ENCODE data around the gene VPS11.

- TF ChIP-seq BHLHE40 (IDR thresholded peaks at IDR 0.05; ENCODE audit: borderline replicate concordance) (no peak), HDGF (IDR thresholded peaks at IDR 0.05; ENCODE audit: borderline replicate concordance) (no peak), FOXM1 (IDR thresholded peaks at IDR 0.05; ENCODE audit: borderline replicate concordance) (no peak)
These were observed 19.5 kb downstream of the VPS11 start for GRCh38 chr11:119087123-119087522.

Measured in HEK293T (cell line).